C4-2B (cell line): ENCODE data around the gene LRTM2.

Source experiments
- H3K27ac ChIP-seq: fragments of 450-650 bp; 2 replicates; pipeline ENCODE4 v1.5.1; 2017
- ZFX ChIP-seq: fragments of 450-650 bp; IDR thresholded peaks from 2 replicates; pipeline ENCODE4 v1.6.1; 2017
- TF ChIP-seq, protein P1 (sequence below): fragments of 450-650 bp; conservative IDR thresholded peaks from 2 replicates; pipeline ENCODE4 v1.5.1; 2017; ENCODE audit warnings: mild to moderate bottlenecking

LRTM2 gene

GRCh38 chr12:1879633-1880032 is 59.3 kb downstream of the LRTM2 start:
- TF ChIP-seq, protein P1, sequence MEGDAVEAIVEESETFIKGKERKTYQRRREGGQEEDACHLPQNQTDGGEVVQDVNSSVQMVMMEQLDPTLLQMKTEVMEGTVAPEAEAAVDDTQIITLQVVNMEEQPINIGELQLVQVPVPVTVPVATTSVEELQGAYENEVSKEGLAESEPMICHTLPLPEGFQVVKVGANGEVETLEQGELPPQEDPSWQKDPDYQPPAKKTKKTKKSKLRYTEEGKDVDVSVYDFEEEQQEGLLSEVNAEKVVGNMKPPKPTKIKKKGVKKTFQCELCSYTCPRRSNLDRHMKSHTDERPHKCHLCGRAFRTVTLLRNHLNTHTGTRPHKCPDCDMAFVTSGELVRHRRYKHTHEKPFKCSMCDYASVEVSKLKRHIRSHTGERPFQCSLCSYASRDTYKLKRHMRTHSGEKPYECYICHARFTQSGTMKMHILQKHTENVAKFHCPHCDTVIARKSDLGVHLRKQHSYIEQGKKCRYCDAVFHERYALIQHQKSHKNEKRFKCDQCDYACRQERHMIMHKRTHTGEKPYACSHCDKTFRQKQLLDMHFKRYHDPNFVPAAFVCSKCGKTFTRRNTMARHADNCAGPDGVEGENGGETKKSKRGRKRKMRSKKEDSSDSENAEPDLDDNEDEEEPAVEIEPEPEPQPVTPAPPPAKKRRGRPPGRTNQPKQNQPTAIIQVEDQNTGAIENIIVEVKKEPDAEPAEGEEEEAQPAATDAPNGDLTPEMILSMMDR, result no peak
- TF ChIP-seq ZFX, result no peak
- no peak overlapping the region for H3K27ac ChIP-seq

DNA sequence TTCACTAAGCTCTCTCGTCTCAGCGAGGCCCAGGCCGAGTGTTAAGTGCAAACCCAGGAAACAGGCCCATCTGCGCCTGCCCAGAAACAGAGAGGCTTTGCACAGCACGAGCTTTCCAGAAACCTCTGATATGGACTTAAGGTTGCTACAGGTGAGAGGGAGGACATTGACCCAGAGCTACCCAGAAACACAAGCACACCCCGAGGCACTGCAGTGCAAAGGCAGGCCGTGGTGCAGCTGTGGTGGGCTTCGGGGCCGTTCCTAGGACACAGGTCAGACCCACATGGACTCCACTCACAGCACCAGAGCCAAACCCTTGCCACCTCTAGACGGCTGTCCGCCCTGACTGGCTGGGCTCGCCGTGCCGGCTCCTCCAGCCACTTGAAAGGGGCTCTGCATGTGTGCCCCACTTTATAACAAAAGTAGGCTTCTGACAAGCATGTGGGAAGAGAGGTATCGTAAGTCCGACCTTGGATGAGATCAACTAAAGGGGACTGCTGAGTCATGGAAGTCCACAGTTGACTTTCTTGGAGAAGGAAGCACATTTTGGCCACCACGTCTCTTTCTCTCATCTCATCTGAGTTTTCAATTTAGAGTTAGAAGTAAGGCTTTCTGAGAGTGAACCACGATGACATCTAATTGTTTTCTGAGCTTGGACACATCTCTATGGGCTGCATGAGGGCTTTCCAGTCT is 59.9 kb downstream of the LRTM2 start:
- TF ChIP-seq ZFX, result no peak
- TF ChIP-seq, protein P1, result no peak
- H3K27ac ChIP-seq, result no peak overlapping the region

GRCh38 chr12:1880876-1881275 is 60.5 kb downstream of the LRTM2 start:
- H3K27ac ChIP-seq, result no peak overlapping the region
- TF ChIP-seq ZFX, result no peak
- TF ChIP-seq, protein P1, result no peak

DNA sequence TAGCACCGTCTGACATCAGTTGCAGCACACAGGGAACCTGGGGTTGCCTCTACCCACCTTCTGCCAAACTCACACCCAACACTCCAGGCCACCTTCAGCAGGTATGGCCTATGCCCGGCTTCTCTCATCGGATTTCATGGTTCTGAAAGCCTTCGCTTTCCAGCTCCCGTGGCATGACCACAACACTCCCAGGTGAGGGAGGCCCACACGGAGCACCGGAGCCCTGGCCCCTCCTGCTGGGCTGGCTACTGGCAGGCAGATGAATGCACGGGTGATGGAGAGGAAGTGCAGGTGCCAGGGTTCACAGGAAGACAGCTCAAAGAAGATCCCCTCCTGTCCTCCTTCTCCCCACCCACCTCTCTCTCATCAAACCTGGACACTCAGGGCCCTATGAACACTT is 60.9 kb downstream of the LRTM2 start:
- no peak overlapping the region for H3K27ac ChIP-seq
- TF ChIP-seq ZFX, result no peak
- TF ChIP-seq, protein P1, result no peak

GRCh38 chr12:1881936-1882335 is 61.6 kb downstream of the LRTM2 start:
- TF ChIP-seq, protein P1, result no peak
- TF ChIP-seq ZFX, result no peak
- no peak overlapping the region for H3K27ac ChIP-seq

- TF ChIP-seq, protein P1, result no peak
- TF ChIP-seq ZFX, result no peak
- no peak overlapping the region for H3K27ac ChIP-seq
Measured at GRCh38 chr12:1882405-1882804, 62.0 kb downstream of the LRTM2 start.

DNA sequence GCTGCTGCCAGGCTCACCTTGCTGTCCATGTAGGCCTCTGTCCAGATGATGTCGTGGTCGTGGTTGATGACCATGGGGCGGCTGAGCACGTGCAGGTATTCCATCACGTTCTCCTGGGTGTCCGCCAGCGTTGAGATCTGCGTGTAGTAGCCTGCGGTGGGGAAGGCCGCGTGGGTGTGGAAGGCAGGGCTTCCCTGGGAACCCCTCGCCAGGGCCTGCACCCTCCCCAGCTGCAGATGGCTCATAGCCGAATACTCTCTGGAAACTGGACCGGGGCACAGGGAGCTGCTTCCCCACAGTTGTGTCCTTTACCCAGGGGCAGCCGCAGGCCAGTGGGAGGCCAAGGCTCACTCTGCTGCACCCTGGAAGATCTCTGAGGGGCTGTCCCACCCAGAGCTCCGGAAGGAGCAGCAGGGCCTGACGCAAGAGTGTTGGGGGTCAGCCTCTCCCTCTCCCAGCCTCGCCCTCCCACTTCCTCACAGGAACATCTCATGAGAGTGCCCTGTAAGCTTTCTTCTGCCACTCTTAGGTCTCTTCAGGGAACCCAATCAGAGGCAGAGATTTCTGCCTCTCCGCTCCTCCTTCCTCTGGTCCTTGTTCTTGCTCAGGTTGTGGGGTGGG is 62.6 kb downstream of the LRTM2 start:
- TF ChIP-seq, protein P1, result no peak
- no peak for TF ChIP-seq ZFX
- no peak overlapping the region for H3K27ac ChIP-seq
